Gastrocnemius medialis (tissue), 4 donors: ENCODE results near the gene WSCD2. TPM values are rescaled to one million over a fixed set of nuclear protein-coding genes. Genes with fewer than 3 reads are reported as not detected.
"Not testable (repeated sequence)": the region's sequence is repeated elsewhere in the genome, so short reads cannot be mapped to it uniquely, and the experiment has no call there.

Experiments
- ATAC-seq, 2 donors: fragments of 150-250 bp; one replicate each; pipeline ENCODE4 v1.9.1; 2016
- DNase-seq, 2 donors: peaks; one replicate each; pipeline ENCODE4 v3.0.0-alpha.2; 2019
- H3K27ac ChIP-seq, 4 donors: fragments of 200-600 bp; sonication (generic); 1 replicate in 1 of 4; 2 replicates in 3 of 4; pipeline ENCODE4 v1.5.1; 2016 to 2018; ENCODE audit warnings: mild to moderate bottlenecking in 2 of 4, moderate library complexity in 1 of 4
- H3K27me3 ChIP-seq, 3 donors: fragments of 200-600 bp; sonication (generic) in 2 of 3; 1 replicate in 1 of 3; 2 replicates in 2 of 3; pipeline versions ENCODE4 v1.5.1 to v1.6.0; 2016 to 2019; ENCODE audit warnings: mild to moderate bottlenecking in 1 of 3, moderate library complexity in 1 of 3
- H3K36me3 ChIP-seq, 2 donors: fragments of 200-600 bp; sonication (generic) in 1 of 2; one replicate each; pipeline ENCODE4 v1.5.1; 2017 to 2018
- H3K4me1 ChIP-seq, 2 donors: fragments of 200-600 bp; sonication (generic) in 1 of 2; one replicate each; pipeline ENCODE4 v1.5.1; 2016 to 2017; ENCODE audit warnings: mild to moderate bottlenecking in 2 of 2
- H3K4me3 ChIP-seq, 4 donors: fragments of 200-600 bp; sonication (generic) in 3 of 4; 1 replicate in 1 of 4; 2 replicates in 3 of 4; pipeline ENCODE4 v1.5.1; 2016 to 2019; ENCODE audit warnings: mild to moderate bottlenecking in 2 of 4
- H3K9me3 ChIP-seq, 3 donors: fragments of 200-600 bp; sonication (generic) in 2 of 3; 1 replicate in 1 of 3; 2 replicates in 2 of 3; pipeline ENCODE4 v1.5.1; 2016 to 2019
- CTCF ChIP-seq, 5 experiments: fragments of 450-650 bp in 3 of 5; fragments of 200-600 bp in 2 of 5; sonication (generic) in 2 of 5; IDR thresholded peaks in 4 of 5; conservative IDR thresholded peaks in 1 of 5; 1 replicate in 4 of 5; 2 replicates in 1 of 5; pipeline ENCODE4 v1.5.1; 2016 to 2019; ENCODE audit warnings: antibody characterized with exemption in 5 of 5, mild to moderate bottlenecking in 3 of 5, moderate library complexity in 3 of 5
- POLR2A ChIP-seq, 2 donors: fragments of 450-650 bp; IDR thresholded peaks; one replicate each; pipeline ENCODE4 v1.6.1; 2017; ENCODE audit warnings: antibody characterized with exemption in 2 of 2, mild to moderate bottlenecking in 2 of 2, moderate library complexity in 2 of 2
- in situ Hi-C, 4 donors: fragments of 200-750 bp; cut with MboI; loops; one replicate each; pipeline versions ENCODE4 v1.15.0 to v1.8.0; 2017; ENCODE audit warnings: low sequenced_read_pairs in 4 of 4
- intact Hi-C: fragments of 100-400 bp; cut with DNase I; formaldehyde crosslinking; loops from one replicate; pipeline ENCODE4 v1.15.1; 2023; ENCODE audit warnings: low total_unique reads
- total RNA-seq, 4 donors: library from RNA; depleted of rRNA; stranded (reverse); fragments of >200 nt; gene quantifications; one replicate each; pipeline versions ENCODE4 v1.1.0 to v1.2.3, GENCODE V29; 2016

The WSCD2 gene
- total RNA-seq, 4 donors from 2014 or later = 0.10 TPM; not detected in 3

GRCh38 chr12:108214486-108214885 is 85.4 kb downstream of the WSCD2 start:
- Histone ChIP-seq H3K27me3 (no peaks in the 10 kb centered on the region), H3K4me1 (no peaks in the 10 kb centered on the region), H3K36me3 (no peaks in the 10 kb centered on the region), H3K4me3 (no peak overlapping the region), H3K9me3 (no peaks in the 10 kb centered on the region), H3K27ac (no peak overlapping the region)
- in situ Hi-C loops = no loop called here
- intact Hi-C loops = no loop called here
- no peak for TF ChIP-seq CTCF (IDR thresholded peaks at IDR 0.05 in 4 of 5, conservative IDR thresholded peaks at IDR 0.05 in 1 of 5)
- DNase-seq = no peak
- no peak for ATAC-seq

GRCh38 chr12:108215458-108215857 is 86.4 kb downstream of the WSCD2 start:
- no peaks in the 10 kb centered on the region for H3K36me3 ChIP-seq
- in situ Hi-C loops (no loop called here), intact Hi-C loops (no loop called here)
- no peak for ATAC-seq
- no peaks in the 10 kb centered on the region for H3K27me3 ChIP-seq
- H3K4me1 ChIP-seq = no peaks in the 10 kb centered on the region
- no peak for DNase-seq
- no peak overlapping the region for H3K4me3 ChIP-seq
- H3K27ac ChIP-seq = no peak overlapping the region
- TF ChIP-seq POLR2A (IDR thresholded peaks at IDR 0.05) (no peak), CTCF (IDR thresholded peaks at IDR 0.05 in 4 of 5, conservative IDR thresholded peaks at IDR 0.05 in 1 of 5) (no peak)
- no peaks in the 10 kb centered on the region for H3K9me3 ChIP-seq

- Histone ChIP-seq H3K4me3 (no peak overlapping the region), H3K36me3 (no peaks in the 10 kb centered on the region), H3K9me3 (no peaks in the 10 kb centered on the region), H3K27me3 (no peaks in the 10 kb centered on the region), H3K27ac (no peak overlapping the region), H3K4me1 (no peaks in the 10 kb centered on the region)
- ATAC-seq = no peak
- TF ChIP-seq POLR2A (IDR thresholded peaks at IDR 0.05) (no peak), CTCF (IDR thresholded peaks at IDR 0.05 in 4 of 5, conservative IDR thresholded peaks at IDR 0.05 in 1 of 5) (no peak)
- no peak for DNase-seq
- in situ Hi-C loops = no loop called here
- intact Hi-C loops = no loop called here
These were observed 89.8 kb downstream of the WSCD2 start for GRCh38 chr12:108218921-108219320.

- H3K27ac ChIP-seq, H3K27me3 ChIP-seq, H3K4me3 ChIP-seq, H3K4me1 ChIP-seq, DNase-seq, H3K36me3 ChIP-seq, intact Hi-C loops, H3K9me3 ChIP-seq, ATAC-seq: not testable (repeated sequence)
- in situ Hi-C loops = loop anchor here in 2 of 4 donors (25.0 kb wide), 1 partner anchor 237 kb away; no protein-coding TSS in a partner anchor
These were observed 96.0 kb downstream of the WSCD2 start for GRCh38 chr12:108225101-108225500.

GRCh38 chr12:108226866-108227265 is 97.8 kb downstream of the WSCD2 start:
- DNase-seq (no peak), ATAC-seq (no peak)
- in situ Hi-C loops (loop anchor here in 2 of 4 donors (25.0 kb wide), 1 partner anchor 235 kb away; no protein-coding TSS in a partner anchor), intact Hi-C loops (no loop called here)
- H3K36me3 ChIP-seq = no peaks in the 10 kb centered on the region
- H3K4me1 ChIP-seq = no peaks in the 10 kb centered on the region
- TF ChIP-seq POLR2A (IDR thresholded peaks at IDR 0.05) (no peak), CTCF (IDR thresholded peaks at IDR 0.05 in 4 of 5, conservative IDR thresholded peaks at IDR 0.05 in 1 of 5) (no peak)
- H3K4me3 ChIP-seq = no peak overlapping the region
- no peaks in the 10 kb centered on the region for H3K9me3 ChIP-seq
- H3K27me3 ChIP-seq = no peaks in the 10 kb centered on the region
- H3K27ac ChIP-seq = no peak overlapping the region
